Activated effector memory CD4-positive, alpha-beta T cell treated with anti-CD3 and anti-CD28 coated beads, Interleukin-2, amount 50 U/mL, for 16 hours (primary cell): ENCODE measurements around the gene CDHR5.

ENCODE experiments used
- DNase-seq: peaks from one replicate; pipeline ENCODE4 v3.0.0-alpha.2; 2020

CDHR5 gene

GRCh38 chr11:608791-609251 is 15.9 kb downstream of the CDHR5 start:
- DNase-seq = no peak

- DNase-seq = no peak
These were observed 16.6 kb downstream of the CDHR5 start for GRCh38 chr11:607971-608659.

GRCh38 chr11:607020-607780 is 17.6 kb downstream of the CDHR5 start:
- DNase-seq = no peak

GRCh38 chr11:606245-606644 is 18.5 kb downstream of the CDHR5 start:
- no peak for DNase-seq

- no peak for DNase-seq
These were observed 19.2 kb downstream of the CDHR5 start for GRCh38 chr11:605286-606129.

GRCh38 chr11:603154-603553 is 21.6 kb downstream of the CDHR5 start:
- DNase-seq = no peak

GRCh38 chr11:601573-602245 is 23.0 kb downstream of the CDHR5 start:
- no peak for DNase-seq

- DNase-seq = no peak
These were observed 26.6 kb downstream of the CDHR5 start for GRCh38 chr11:598005-598680.

GRCh38 chr11:597166-597725 is 27.5 kb downstream of the CDHR5 start:
- no peak for DNase-seq

GRCh38 chr11:596374-596773 is 28.4 kb downstream of the CDHR5 start:
- DNase-seq = no peak

- no peak for DNase-seq
These were observed 29.4 kb downstream of the CDHR5 start for GRCh38 chr11:595400-595799.

GRCh38 chr11:593347-593746 is 31.4 kb downstream of the CDHR5 start:
- no peak for DNase-seq

- DNase-seq = no peak
These were observed 31.8 kb downstream of the CDHR5 start for GRCh38 chr11:592918-593317.

- DNase-seq = no peak
These were observed 32.3 kb downstream of the CDHR5 start for GRCh38 chr11:592501-592900.

GRCh38 chr11:590997-591396 is 33.8 kb downstream of the CDHR5 start:
- DNase-seq = no peak

- no peak for DNase-seq
These were observed 35.0 kb downstream of the CDHR5 start for GRCh38 chr11:589798-590197.

- DNase-seq = peak; percentile 83
These were observed 36.8 kb downstream of the CDHR5 start for GRCh38 chr11:587978-588380.

- DNase-seq = no peak
These were observed 37.2 kb downstream of the CDHR5 start for GRCh38 chr11:587546-587945.

GRCh38 chr11:586376-587316 is 38.1 kb downstream of the CDHR5 start:
- DNase-seq = no peak

GRCh38 chr11:584287-584686 is 40.5 kb downstream of the CDHR5 start:
- DNase-seq = no peak

- no peak for DNase-seq
These were observed 43.0 kb downstream of the CDHR5 start for GRCh38 chr11:581752-582151.
